Esophagus muscularis mucosa (tissue), 4 donors: ENCODE results near the gene GPATCH11. TPM values are rescaled to one million over a fixed set of nuclear protein-coding genes. Genes with fewer than 3 reads are reported as not detected.
A peak's percentile ranks its signal among the peaks of the same experiment; 100 is the strongest.

ENCODE experiments used
- DNase-seq: peaks from one replicate; pipeline ENCODE4 v3.0.0-alpha.2; 2017; ENCODE audit errors: extremely low spot score
- H3K27ac ChIP-seq, 4 donors: fragments of 200-600 bp; sonication (generic); replicated peaks in 1 of 4; 1 replicate in 3 of 4; 2 replicates in 1 of 4; pipeline ENCODE4 v1.5.1; 2016 to 2019; ENCODE audit warnings: mild to moderate bottlenecking in 1 of 4
- H3K27me3 ChIP-seq, 4 donors: fragments of 200-600 bp; sonication (generic); one replicate each; pipeline versions ENCODE4 v1.5.1 to v1.6.0; 2016 to 2019
- H3K36me3 ChIP-seq, 4 donors: fragments of 200-600 bp; sonication (generic); one replicate each; pipeline ENCODE4 v1.5.1; 2016 to 2019
- H3K4me1 ChIP-seq, 4 donors: fragments of 200-600 bp; sonication (generic); one replicate each; pipeline ENCODE4 v1.5.1; 2016 to 2019
- H3K4me3 ChIP-seq, 4 donors: fragments of 200-600 bp; sonication (generic); 1 replicate in 2 of 4; 2 replicates in 2 of 4; pipeline ENCODE4 v1.5.1; 2016 to 2019; ENCODE audit warnings: mild to moderate bottlenecking in 4 of 4, moderate library complexity in 1 of 4
- H3K9me3 ChIP-seq, 4 donors: fragments of 200-600 bp; sonication (generic); 1 replicate in 3 of 4; 2 replicates in 1 of 4; pipeline ENCODE4 v1.5.1; 2016 to 2019
- CTCF ChIP-seq, 3 experiments: fragments of 200-600 bp in 2 of 3; fragments of 450-650 bp in 1 of 3; sonication (generic) in 2 of 3; IDR thresholded peaks; one replicate each; pipeline ENCODE4 v1.5.1; 2017 to 2019; ENCODE audit warnings: antibody characterized with exemption in 3 of 3, mild to moderate bottlenecking in 2 of 3, moderate library complexity in 1 of 3
- EP300 ChIP-seq: sonication (generic); formaldehyde crosslinking; IDR thresholded peaks from one replicate; pipeline ENCODE4 v1.6.1; 2017; ENCODE audit warnings: antibody characterized with exemption
- POLR2A ChIP-seq: fragments of 450-650 bp; IDR thresholded peaks from one replicate; pipeline ENCODE4 v1.6.1; 2017; ENCODE audit warnings: antibody characterized with exemption, moderate library complexity, mild to moderate bottlenecking, low read depth
- POLR2AphosphoS5 ChIP-seq, 2 donors: sonication (generic); formaldehyde crosslinking; IDR thresholded peaks; one replicate each; pipeline ENCODE4 v1.6.1; 2017; ENCODE audit warnings: antibody characterized with exemption in 2 of 2
- WGBS: methylation state at CpG from one replicate; pipeline ENCODE4 v1.1.5; 2018; 5-methylcytosine and 5-hydroxymethylcytosine counted together
- intact Hi-C: fragments of 100-400 bp; cut with DNase I; formaldehyde crosslinking; loops from one replicate; pipeline ENCODE4 v1.15.1; 2023
- total RNA-seq, 4 donors: library from RNA; depleted of rRNA; stranded (reverse); fragments of >200 nt; gene quantifications; one replicate each; pipeline versions ENCODE4 v1.1.0 to v1.2.1, GENCODE V29; 2016

Gene GPATCH11
- total RNA-seq: 10 to 100 TPM in 1 of 4 donors, 1 to 10 TPM in 3; 5.0 to 10.8 (median 6.5) TPM

DNA sequence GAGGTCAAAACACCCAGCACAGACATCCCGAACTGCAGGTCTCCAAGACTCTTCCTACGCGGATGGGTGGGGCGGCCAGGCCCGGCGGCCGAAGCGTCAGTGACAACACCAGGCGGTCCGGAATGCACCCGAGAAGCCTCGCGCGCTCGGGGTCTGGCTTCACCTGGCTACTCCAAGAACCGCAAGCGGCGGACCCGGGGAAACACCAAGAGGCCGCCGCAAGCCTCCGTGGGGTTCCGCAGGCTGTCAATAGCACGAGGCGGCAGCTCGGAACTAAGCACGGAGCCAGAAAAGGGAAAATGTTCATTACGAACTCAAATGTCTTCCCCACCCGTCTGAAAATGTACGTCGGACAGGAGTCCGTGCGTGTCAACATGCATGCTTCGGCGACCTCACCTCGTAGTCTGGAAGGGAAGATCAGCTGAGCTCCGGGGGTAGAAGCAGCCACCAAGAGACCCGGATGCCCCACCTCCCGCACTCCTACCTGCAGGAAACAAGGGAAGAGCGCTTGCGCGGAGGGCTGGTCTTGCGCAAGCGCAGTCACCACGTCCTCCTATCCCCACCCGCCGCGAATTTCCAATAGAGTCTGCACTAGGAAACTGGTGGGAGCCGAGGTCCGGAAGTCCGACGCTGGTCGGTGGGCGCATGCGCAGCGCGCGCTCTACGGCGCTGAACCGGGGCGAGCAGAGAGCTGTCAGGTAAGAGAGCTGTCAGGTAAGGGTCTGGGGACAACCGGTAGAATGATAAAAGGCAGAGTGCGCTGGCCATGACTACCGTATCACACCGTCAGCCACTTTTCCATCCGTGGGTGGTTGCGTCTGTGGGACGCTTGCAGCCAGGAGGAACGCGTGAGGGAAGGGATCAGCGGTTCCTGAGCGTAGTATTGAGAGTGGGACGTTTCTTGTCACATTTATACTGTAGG lies at the start of gene GPATCH11, which contains the start of gene HEATR5B:
Gene GPATCH11, plus strand, starts transcription at position 646 of the 922 bp plus-strand sequence. CDS start 3,864 bp downstream, outside the sequence.
Gene HEATR5B, minus strand, starts transcription at position 500 of the 922 bp plus-strand sequence. CDS start 958 bp downstream, outside the sequence.
- Histone ChIP-seq H3K4me3 (peak within 1 kb of the TSS; percentile 72 to 90 (median 74)), H3K4me1 (peaks cover 32 to 46% (median 40%) of the 10 kb centered on the region in 4 donors), H3K27ac (peak within 1 kb of the TSS; percentile 78 to 83 (median 80)), H3K36me3 (peaks cover 0 to 38% (median 14%) of the 10 kb centered on the region in 4 donors), H3K9me3 (no peaks in the 10 kb centered on the region), H3K27me3 (no peaks in the 10 kb centered on the region)
- intact Hi-C loops: no loop called here
- under 1% methylated on average over 31 of the region's 74 CpGs for WGBS
- DNase-seq: peak; percentile 99
- TF ChIP-seq EP300 (no peak), POLR2AphosphoS5 (IDR thresholded peaks at IDR 0.05) (peak; percentile 85 to 88), CTCF (IDR thresholded peaks at IDR 0.05) (peak in 1 of 3 experiments; percentile 19)

- 77% methylated on average over 2 of the region's 2 CpGs for WGBS
- no peak for TF ChIP-seq POLR2A
- TF ChIP-seq CTCF (IDR thresholded peaks at IDR 0.05): no peak
- TF ChIP-seq EP300: no peak
- TF ChIP-seq POLR2AphosphoS5 (IDR thresholded peaks at IDR 0.05): no peak
- DNase-seq: no peak
These were observed 46.5 kb upstream of the GPATCH11 start for GRCh38 chr2:37037771-37038170.

GRCh38 chr2:37039580-37039979 lies 44.7 kb upstream of the GPATCH11 start:
- peaks cover 13 to 83% (median 55%) of the 10 kb centered on the region in 4 donors for H3K36me3 ChIP-seq
- WGBS: 87% methylated on average over 3 of the region's 3 CpGs
- H3K9me3 ChIP-seq: no peaks in the 10 kb centered on the region
- no peak for DNase-seq
- no peaks in the 10 kb centered on the region for H3K4me1 ChIP-seq
- TF ChIP-seq POLR2A: no peak
- no peak for TF ChIP-seq POLR2AphosphoS5 (IDR thresholded peaks at IDR 0.05)
- TF ChIP-seq CTCF (IDR thresholded peaks at IDR 0.05): no peak
- no peak for TF ChIP-seq EP300
- no peaks in the 10 kb centered on the region for H3K27me3 ChIP-seq
- intact Hi-C loops: no loop called here
- no peak overlapping the region for H3K27ac ChIP-seq
- no peak overlapping the region for H3K4me3 ChIP-seq

More at GRCh38 chr2:37037771-37038170, 46.5 kb upstream of the GPATCH11 start:
- H3K4me3 ChIP-seq: no peak overlapping the region
- intact Hi-C loops: no loop called here
- no peaks in the 10 kb centered on the region for H3K4me1 ChIP-seq
- H3K27me3 ChIP-seq: no peaks in the 10 kb centered on the region
- H3K36me3 ChIP-seq: peaks cover 13 to 90% (median 53%) of the 10 kb centered on the region in 4 donors
- H3K9me3 ChIP-seq: no peaks in the 10 kb centered on the region
- H3K27ac ChIP-seq: no peak overlapping the region

- no peaks in the 10 kb centered on the region for H3K27me3 ChIP-seq
- H3K27ac ChIP-seq: no peak overlapping the region
- H3K4me3 ChIP-seq: no peak overlapping the region
- peaks cover 52 to 92% (median 67%) of the 10 kb centered on the region in 4 donors for H3K36me3 ChIP-seq
- no peaks in the 10 kb centered on the region for H3K4me1 ChIP-seq
- 92% methylated on average over 5 of the region's 5 CpGs for WGBS
- H3K9me3 ChIP-seq: no peaks in the 10 kb centered on the region
- intact Hi-C loops: no loop called here
- DNase-seq: no peak
- TF ChIP-seq POLR2A (no peak), CTCF (IDR thresholded peaks at IDR 0.05) (no peak), EP300 (no peak), POLR2AphosphoS5 (IDR thresholded peaks at IDR 0.05) (no peak)
These were observed 31.6 kb upstream of the GPATCH11 start for GRCh38 chr2:37052600-37053332.
